Measurements from ENCODE around the gene UMAD1.

DNA sequence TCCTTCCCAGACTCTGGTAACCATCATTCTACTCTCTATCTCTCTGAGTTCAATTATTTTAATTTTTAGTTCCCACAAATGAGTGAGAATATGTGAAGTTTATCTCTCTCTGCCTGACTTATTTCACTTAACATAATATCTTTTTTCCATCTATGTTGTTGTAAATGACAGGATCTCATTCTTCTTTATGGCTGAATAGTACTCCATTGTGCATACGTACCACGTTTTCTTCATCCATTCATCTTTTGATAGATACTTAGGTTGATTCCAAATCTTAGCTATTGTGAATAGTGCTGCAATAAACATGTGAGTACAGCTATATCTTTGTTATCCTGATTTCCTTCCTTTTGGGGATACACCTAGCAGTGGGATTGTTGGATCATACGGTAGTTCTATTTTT, 54.0 kb downstream of the UMAD1 start:
- TF ChIP-seq, protein P1, sequence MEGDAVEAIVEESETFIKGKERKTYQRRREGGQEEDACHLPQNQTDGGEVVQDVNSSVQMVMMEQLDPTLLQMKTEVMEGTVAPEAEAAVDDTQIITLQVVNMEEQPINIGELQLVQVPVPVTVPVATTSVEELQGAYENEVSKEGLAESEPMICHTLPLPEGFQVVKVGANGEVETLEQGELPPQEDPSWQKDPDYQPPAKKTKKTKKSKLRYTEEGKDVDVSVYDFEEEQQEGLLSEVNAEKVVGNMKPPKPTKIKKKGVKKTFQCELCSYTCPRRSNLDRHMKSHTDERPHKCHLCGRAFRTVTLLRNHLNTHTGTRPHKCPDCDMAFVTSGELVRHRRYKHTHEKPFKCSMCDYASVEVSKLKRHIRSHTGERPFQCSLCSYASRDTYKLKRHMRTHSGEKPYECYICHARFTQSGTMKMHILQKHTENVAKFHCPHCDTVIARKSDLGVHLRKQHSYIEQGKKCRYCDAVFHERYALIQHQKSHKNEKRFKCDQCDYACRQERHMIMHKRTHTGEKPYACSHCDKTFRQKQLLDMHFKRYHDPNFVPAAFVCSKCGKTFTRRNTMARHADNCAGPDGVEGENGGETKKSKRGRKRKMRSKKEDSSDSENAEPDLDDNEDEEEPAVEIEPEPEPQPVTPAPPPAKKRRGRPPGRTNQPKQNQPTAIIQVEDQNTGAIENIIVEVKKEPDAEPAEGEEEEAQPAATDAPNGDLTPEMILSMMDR (IDR thresholded peaks at IDR 0.05), result no peak
- TF ChIP-seq POLR2A (IDR thresholded peaks at IDR 0.05; ENCODE audit: low read depth) (no peak), EP300 (IDR thresholded peaks at IDR 0.05) (no peak)
